ENCODE measurements around the gene GTSF1L. TPM values are rescaled to one million over a fixed set of nuclear protein-coding genes. Genes with fewer than 3 reads are reported as not detected.

The GTSF1L gene
- total and polyA plus RNA-seq, 4 donors: not detected

DNA sequence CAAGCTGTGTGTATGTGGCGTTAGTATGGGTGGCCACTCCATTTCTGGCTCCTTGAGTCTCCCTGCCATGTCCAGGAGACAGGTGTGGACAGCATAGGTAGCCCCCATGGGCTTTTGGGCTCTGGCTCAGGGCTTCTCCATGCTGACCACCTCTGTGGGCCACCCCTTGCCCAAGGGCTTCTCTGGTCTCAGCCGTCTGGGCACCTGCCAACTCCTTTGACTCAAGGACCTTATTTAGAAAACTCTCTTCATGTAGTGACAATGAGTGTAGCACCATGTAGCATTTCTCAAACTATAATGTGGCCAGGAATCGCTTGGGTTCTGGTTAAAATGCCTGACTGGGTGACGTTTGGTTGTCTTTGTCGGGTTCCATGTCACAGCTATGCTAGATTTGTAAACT lies 5.1 kb upstream of the GTSF1L start:
- Histone ChIP-seq H3K9me3 (ENCODE audit: control insufficient read depth in 4 of 4, low read length in 3 of 4) (no peaks in the 10 kb centered on the region), H3K4me1 (ENCODE audit: control insufficient read depth in 4 of 4, insufficient read depth in 4 of 4, low read length in 3 of 4) (no peaks in the 10 kb centered on the region), H3K27me3 (ENCODE audit: control insufficient read depth in 4 of 4, insufficient read depth in 4 of 4, low read length in 3 of 4) (no peaks in the 10 kb centered on the region), H3K36me3 (ENCODE audit: control insufficient read depth in 4 of 4, insufficient read depth in 3 of 4, low read depth in 1 of 4, low read length in 3 of 4) (no peaks in the 10 kb centered on the region), H3K27ac (ENCODE audit: low read depth in 1 of 2, low read length in 2 of 2) (no peak overlapping the region), H3K4me3 (ENCODE audit: low read depth in 1 of 3, low read length in 3 of 3) (no peak overlapping the region), H3K9ac (ENCODE audit: low read depth in 1 of 2, low read length in 2 of 2) (no peak overlapping the region)
- no peak for DNase-seq (ENCODE audit: low spot score)
- 92% methylated on average over 5 of the region's 5 CpGs for WGBS
- no peak for TF ChIP-seq FOXA2 (IDR thresholded peaks at IDR 0.05)
- TF ChIP-seq YY1 (IDR thresholded peaks at IDR 0.05): no peak
- no peak for TF ChIP-seq JUND (IDR thresholded peaks at IDR 0.05)
- TF ChIP-seq, protein P1, sequence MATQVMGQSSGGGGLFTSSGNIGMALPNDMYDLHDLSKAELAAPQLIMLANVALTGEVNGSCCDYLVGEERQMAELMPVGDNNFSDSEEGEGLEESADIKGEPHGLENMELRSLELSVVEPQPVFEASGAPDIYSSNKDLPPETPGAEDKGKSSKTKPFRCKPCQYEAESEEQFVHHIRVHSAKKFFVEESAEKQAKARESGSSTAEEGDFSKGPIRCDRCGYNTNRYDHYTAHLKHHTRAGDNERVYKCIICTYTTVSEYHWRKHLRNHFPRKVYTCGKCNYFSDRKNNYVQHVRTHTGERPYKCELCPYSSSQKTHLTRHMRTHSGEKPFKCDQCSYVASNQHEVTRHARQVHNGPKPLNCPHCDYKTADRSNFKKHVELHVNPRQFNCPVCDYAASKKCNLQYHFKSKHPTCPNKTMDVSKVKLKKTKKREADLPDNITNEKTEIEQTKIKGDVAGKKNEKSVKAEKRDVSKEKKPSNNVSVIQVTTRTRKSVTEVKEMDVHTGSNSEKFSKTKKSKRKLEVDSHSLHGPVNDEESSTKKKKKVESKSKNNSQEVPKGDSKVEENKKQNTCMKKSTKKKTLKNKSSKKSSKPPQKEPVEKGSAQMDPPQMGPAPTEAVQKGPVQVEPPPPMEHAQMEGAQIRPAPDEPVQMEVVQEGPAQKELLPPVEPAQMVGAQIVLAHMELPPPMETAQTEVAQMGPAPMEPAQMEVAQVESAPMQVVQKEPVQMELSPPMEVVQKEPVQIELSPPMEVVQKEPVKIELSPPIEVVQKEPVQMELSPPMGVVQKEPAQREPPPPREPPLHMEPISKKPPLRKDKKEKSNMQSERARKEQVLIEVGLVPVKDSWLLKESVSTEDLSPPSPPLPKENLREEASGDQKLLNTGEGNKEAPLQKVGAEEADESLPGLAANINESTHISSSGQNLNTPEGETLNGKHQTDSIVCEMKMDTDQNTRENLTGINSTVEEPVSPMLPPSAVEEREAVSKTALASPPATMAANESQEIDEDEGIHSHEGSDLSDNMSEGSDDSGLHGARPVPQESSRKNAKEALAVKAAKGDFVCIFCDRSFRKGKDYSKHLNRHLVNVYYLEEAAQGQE (IDR thresholded peaks at IDR 0.05): no peak
- TF ChIP-seq, protein P2, sequence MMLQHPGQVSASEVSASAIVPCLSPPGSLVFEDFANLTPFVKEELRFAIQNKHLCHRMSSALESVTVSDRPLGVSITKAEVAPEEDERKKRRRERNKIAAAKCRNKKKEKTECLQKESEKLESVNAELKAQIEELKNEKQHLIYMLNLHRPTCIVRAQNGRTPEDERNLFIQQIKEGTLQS (IDR thresholded peaks at IDR 0.05): no peak
- no peak for TF ChIP-seq NR2F2 (IDR thresholded peaks at IDR 0.05)
- no peak for TF ChIP-seq RXRA (IDR thresholded peaks at IDR 0.05)
- no peak for TF ChIP-seq HNF4A (conservative IDR thresholded peaks at IDR 0.05)
- TF ChIP-seq, protein P3, sequence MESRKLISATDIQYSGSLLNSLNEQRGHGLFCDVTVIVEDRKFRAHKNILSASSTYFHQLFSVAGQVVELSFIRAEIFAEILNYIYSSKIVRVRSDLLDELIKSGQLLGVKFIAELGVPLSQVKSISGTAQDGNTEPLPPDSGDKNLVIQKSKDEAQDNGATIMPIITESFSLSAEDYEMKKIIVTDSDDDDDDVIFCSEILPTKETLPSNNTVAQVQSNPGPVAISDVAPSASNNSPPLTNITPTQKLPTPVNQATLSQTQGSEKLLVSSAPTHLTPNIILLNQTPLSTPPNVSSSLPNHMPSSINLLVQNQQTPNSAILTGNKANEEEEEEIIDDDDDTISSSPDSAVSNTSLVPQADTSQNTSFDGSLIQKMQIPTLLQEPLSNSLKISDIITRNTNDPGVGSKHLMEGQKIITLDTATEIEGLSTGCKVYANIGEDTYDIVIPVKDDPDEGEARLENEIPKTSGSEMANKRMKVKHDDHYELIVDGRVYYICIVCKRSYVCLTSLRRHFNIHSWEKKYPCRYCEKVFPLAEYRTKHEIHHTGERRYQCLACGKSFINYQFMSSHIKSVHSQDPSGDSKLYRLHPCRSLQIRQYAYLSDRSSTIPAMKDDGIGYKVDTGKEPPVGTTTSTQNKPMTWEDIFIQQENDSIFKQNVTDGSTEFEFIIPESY (IDR thresholded peaks at IDR 0.05): no peak
- TF ChIP-seq, protein P4, sequence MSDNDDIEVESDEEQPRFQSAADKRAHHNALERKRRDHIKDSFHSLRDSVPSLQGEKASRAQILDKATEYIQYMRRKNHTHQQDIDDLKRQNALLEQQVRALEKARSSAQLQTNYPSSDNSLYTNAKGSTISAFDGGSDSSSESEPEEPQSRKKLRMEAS (IDR thresholded peaks at IDR 0.05): no peak
- TF ChIP-seq, protein P5, sequence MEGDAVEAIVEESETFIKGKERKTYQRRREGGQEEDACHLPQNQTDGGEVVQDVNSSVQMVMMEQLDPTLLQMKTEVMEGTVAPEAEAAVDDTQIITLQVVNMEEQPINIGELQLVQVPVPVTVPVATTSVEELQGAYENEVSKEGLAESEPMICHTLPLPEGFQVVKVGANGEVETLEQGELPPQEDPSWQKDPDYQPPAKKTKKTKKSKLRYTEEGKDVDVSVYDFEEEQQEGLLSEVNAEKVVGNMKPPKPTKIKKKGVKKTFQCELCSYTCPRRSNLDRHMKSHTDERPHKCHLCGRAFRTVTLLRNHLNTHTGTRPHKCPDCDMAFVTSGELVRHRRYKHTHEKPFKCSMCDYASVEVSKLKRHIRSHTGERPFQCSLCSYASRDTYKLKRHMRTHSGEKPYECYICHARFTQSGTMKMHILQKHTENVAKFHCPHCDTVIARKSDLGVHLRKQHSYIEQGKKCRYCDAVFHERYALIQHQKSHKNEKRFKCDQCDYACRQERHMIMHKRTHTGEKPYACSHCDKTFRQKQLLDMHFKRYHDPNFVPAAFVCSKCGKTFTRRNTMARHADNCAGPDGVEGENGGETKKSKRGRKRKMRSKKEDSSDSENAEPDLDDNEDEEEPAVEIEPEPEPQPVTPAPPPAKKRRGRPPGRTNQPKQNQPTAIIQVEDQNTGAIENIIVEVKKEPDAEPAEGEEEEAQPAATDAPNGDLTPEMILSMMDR (IDR thresholded peaks at IDR 0.05; ENCODE audit: low read depth, low read length, missing input control): no peak
- no peak for TF ChIP-seq HNF4G (IDR thresholded peaks at IDR 0.05)

DNA sequence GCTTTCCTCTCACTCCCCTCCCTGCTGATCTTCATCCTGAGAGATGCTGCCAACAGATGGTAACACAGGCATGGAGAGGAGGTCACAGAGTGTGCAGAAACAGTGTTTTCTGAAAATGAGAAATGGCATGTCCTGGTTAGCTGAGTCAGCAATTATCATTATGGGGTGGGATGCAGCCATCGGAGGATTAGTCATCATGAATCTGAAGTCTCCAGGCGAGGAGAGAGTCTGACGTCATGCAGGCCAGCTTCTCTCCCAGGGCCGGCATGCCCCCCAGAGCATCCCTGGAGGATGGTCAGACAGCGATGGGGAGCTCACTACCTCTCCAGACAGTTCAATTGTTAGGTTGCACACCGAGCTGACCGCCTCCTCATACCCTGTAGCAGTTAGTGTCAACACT lies 4.7 kb upstream of the GTSF1L start:
- WGBS: 84% methylated on average over 7 of the region's 7 CpGs
- no peak for TF ChIP-seq FOXA2 (IDR thresholded peaks at IDR 0.05)
- TF ChIP-seq YY1 (IDR thresholded peaks at IDR 0.05): no peak
- no peak for TF ChIP-seq RXRA (IDR thresholded peaks at IDR 0.05)
- no peak for TF ChIP-seq RAD21 (IDR thresholded peaks at IDR 0.05)
- no peak for TF ChIP-seq HNF4G (IDR thresholded peaks at IDR 0.05)
- TF ChIP-seq, protein P5 (IDR thresholded peaks at IDR 0.05; ENCODE audit: low read depth, low read length, missing input control): no peak
- TF ChIP-seq, protein P1 (IDR thresholded peaks at IDR 0.05): no peak
- no peak for TF ChIP-seq HNF4A (conservative IDR thresholded peaks at IDR 0.05)
- no peak for TF ChIP-seq FOXA1 (IDR thresholded peaks at IDR 0.05)
- TF ChIP-seq SP1 (IDR thresholded peaks at IDR 0.05): no peak
- TF ChIP-seq, protein P3 (IDR thresholded peaks at IDR 0.05): no peak

More for the DNA sequence above, 4.7 kb upstream of the GTSF1L start:
- H3K36me3 ChIP-seq (ENCODE audit: control insufficient read depth in 4 of 4, insufficient read depth in 3 of 4, low read depth in 1 of 4, low read length in 3 of 4): no peaks in the 10 kb centered on the region
- H3K9me3 ChIP-seq (ENCODE audit: control insufficient read depth in 4 of 4, low read length in 3 of 4): no peaks in the 10 kb centered on the region
- DNase-seq (ENCODE audit: low spot score): no peak
- H3K27me3 ChIP-seq (ENCODE audit: control insufficient read depth in 4 of 4, insufficient read depth in 4 of 4, low read length in 3 of 4): no peaks in the 10 kb centered on the region
- no peak overlapping the region for H3K27ac ChIP-seq (ENCODE audit: low read depth in 1 of 2, low read length in 2 of 2)
- no peaks in the 10 kb centered on the region for H3K4me1 ChIP-seq (ENCODE audit: control insufficient read depth in 4 of 4, insufficient read depth in 4 of 4, low read length in 3 of 4)
- H3K9ac ChIP-seq (ENCODE audit: low read depth in 1 of 2, low read length in 2 of 2): no peak overlapping the region
- H3K4me3 ChIP-seq (ENCODE audit: low read depth in 1 of 3, low read length in 3 of 3): no peak overlapping the region
